Right ventricle myocardium inferior (tissue), 1 donor: ENCODE measurements around the gene ACADL. TPM values are rescaled to one million over a fixed set of nuclear protein-coding genes. Genes with fewer than 3 reads are reported as not detected.

ENCODE experiments used
- total RNA-seq: library from RNA; stranded (reverse); fragmentation: NEBNext Ultra II Directional; extraction: Animal tissue kit (Norgen Biotek cat#: 25700); gene quantifications from one replicate; pipeline ENCODE4 v1.2.1, GENCODE V29; 2021
- donor health status: DM: no; HTN: yes; CAD: no; lungs with severe emphysema.

The ACADL gene
- total RNA-seq, 1 donor from 2014 or later: 0.76 TPM

Other genes starting within 250 kb of the ACADL start
- 15.4 TPM for gene RPE, start 222.8 kb downstream of the ACADL start, total RNA-seq
- 14.7 TPM for gene KANSL1L, start 54.0 kb downstream of the ACADL start, total RNA-seq
- gene MYL1, start 89.7 kb upstream of the ACADL start, total RNA-seq: not detected